Measurements from ENCODE around the gene IKZF1.

DNA sequence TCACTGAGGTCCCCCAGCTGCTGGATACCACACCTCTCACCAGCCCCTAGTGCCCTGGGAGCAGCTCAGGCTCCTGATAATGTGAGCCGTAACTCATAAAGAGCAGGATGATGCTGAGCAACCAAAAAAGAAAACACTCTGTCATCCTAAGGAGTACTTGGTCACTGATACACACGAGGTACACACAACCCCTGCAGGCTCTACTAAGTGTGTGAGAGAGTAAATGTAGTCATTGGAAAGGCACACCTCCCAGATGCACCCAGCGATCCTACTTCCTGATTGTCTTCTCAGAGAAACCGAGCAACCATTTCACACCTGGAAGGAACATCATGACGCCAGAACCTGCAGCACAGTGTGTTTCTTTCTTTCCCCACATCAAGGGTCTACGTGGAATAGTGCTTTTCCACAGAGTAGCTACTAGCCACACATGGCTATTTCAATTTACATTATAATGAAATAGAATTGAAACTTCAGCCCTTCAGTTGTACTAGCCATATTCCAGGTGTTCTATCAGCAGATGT lies 111.4 kb downstream of the IKZF1 start:
- TF ChIP-seq, protein P1, sequence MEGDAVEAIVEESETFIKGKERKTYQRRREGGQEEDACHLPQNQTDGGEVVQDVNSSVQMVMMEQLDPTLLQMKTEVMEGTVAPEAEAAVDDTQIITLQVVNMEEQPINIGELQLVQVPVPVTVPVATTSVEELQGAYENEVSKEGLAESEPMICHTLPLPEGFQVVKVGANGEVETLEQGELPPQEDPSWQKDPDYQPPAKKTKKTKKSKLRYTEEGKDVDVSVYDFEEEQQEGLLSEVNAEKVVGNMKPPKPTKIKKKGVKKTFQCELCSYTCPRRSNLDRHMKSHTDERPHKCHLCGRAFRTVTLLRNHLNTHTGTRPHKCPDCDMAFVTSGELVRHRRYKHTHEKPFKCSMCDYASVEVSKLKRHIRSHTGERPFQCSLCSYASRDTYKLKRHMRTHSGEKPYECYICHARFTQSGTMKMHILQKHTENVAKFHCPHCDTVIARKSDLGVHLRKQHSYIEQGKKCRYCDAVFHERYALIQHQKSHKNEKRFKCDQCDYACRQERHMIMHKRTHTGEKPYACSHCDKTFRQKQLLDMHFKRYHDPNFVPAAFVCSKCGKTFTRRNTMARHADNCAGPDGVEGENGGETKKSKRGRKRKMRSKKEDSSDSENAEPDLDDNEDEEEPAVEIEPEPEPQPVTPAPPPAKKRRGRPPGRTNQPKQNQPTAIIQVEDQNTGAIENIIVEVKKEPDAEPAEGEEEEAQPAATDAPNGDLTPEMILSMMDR (IDR thresholded peaks at IDR 0.05 in 8 of 11, conservative IDR thresholded peaks at IDR 0.05 in 3 of 11), result no peak
- TF ChIP-seq POLR2A (IDR thresholded peaks at IDR 0.05), result no peak
